H9 (cell line): ENCODE measurements around the gene C15orf40. TPM values are rescaled to one million over a fixed set of nuclear protein-coding genes. Genes with fewer than 3 reads are reported as not detected.

Experiments
- DNase-seq: peaks from one replicate; pipeline ENCODE4 v3.0.0-alpha.2; 2017
- H2AFZ ChIP-seq: one replicate; pipeline ENCODE4 v1.6.1; 2013; ENCODE audit warnings: mild to moderate bottlenecking, low read length, control low read depth, moderate library complexity
- H2AK5ac ChIP-seq: 2 replicates; pipeline ENCODE4 v1.6.1; 2013; ENCODE audit warnings: low read length, control low read depth, mixed read lengths; ENCODE audit not compliant: insufficient read length
- H2BK120ac ChIP-seq: one replicate; pipeline ENCODE4 v1.6.1; 2013; ENCODE audit warnings: low read depth, mild to moderate bottlenecking, low read length, control low read depth, inconsistent platforms; ENCODE audit not compliant: poor library complexity, severe bottlenecking
- H2BK12ac ChIP-seq: 2 replicates; pipeline ENCODE4 v1.6.1; 2013; ENCODE audit warnings: low read length, control low read depth, mixed read lengths, low read depth; ENCODE audit not compliant: insufficient read length
- H2BK15ac ChIP-seq: 2 replicates; pipeline ENCODE4 v1.6.1; 2013; ENCODE audit warnings: low read depth, low read length, control low read depth
- H2BK20ac ChIP-seq: one replicate; pipeline ENCODE4 v1.6.1; 2013; ENCODE audit warnings: low read depth, mild to moderate bottlenecking, low read length, control low read depth, inconsistent platforms; ENCODE audit not compliant: poor library complexity, severe bottlenecking
- H2BK5ac ChIP-seq: 2 replicates; pipeline ENCODE4 v1.6.1; 2013; ENCODE audit warnings: low read length, control low read depth, mixed read lengths; ENCODE audit not compliant: insufficient read length
- H3K14ac ChIP-seq: 2 replicates; pipeline ENCODE4 v1.6.1; 2013; ENCODE audit warnings: low read length, control low read depth; ENCODE audit not compliant: insufficient read depth
- H3K18ac ChIP-seq: 2 replicates; pipeline ENCODE4 v1.6.1; 2013; ENCODE audit warnings: low read depth, mild to moderate bottlenecking, mixed read lengths, low read length, control low read depth; ENCODE audit not compliant: insufficient read length
- H3K23ac ChIP-seq: 2 replicates; pipeline ENCODE4 v1.6.1; 2013; ENCODE audit warnings: low read length, control low read depth, mixed read lengths, low read depth; ENCODE audit not compliant: insufficient read length
- H3K23me2 ChIP-seq: 2 replicates; pipeline ENCODE4 v1.6.1; 2013; ENCODE audit warnings: low read depth, mild to moderate bottlenecking, mixed read lengths, low read length, control low read depth; ENCODE audit not compliant: insufficient read length, poor library complexity, severe bottlenecking
- H3K27ac ChIP-seq: 2 replicates; pipeline ENCODE4 v1.5.1; 2013; ENCODE audit warnings: low read length, control low read depth, mixed read lengths, low read depth; ENCODE audit not compliant: insufficient read length
- H3K27me3 ChIP-seq: 2 replicates; pipeline ENCODE4 v1.6.1; 2013; ENCODE audit warnings: low read length, control low read depth, inconsistent platforms; ENCODE audit not compliant: insufficient read depth
- H3K4ac ChIP-seq: 2 replicates; pipeline ENCODE4 v1.6.1; 2013; ENCODE audit warnings: low read depth, mild to moderate bottlenecking, control low read depth, inconsistent platforms, low read length, moderate library complexity
- H3K4me1 ChIP-seq: 2 replicates; pipeline ENCODE4 v1.6.1; 2013; ENCODE audit warnings: low read length, control low read depth, inconsistent platforms; ENCODE audit not compliant: insufficient read depth
- H3K4me2 ChIP-seq: 2 replicates; pipeline ENCODE4 v1.6.1; 2013; ENCODE audit warnings: low read length, control low read depth, mixed read lengths; ENCODE audit not compliant: insufficient read length, insufficient read depth
- H3K56ac ChIP-seq: 2 replicates; pipeline ENCODE4 v1.6.1; 2013; ENCODE audit warnings: low read depth, mild to moderate bottlenecking, mixed read lengths, low read length, control low read depth; ENCODE audit not compliant: insufficient read length
- H3K79me1 ChIP-seq: 2 replicates; pipeline ENCODE4 v1.6.1; 2013; ENCODE audit warnings: low read depth, mild to moderate bottlenecking, moderate library complexity, low read length, control low read depth, inconsistent platforms; ENCODE audit not compliant: insufficient read depth, poor library complexity, severe bottlenecking
- H3K79me2 ChIP-seq: 2 replicates; pipeline ENCODE4 v1.6.1; 2013; ENCODE audit warnings: low read length, control low read depth, inconsistent platforms; ENCODE audit not compliant: insufficient read depth
- H3K9ac ChIP-seq: 2 replicates; pipeline ENCODE4 v1.6.1; 2013; ENCODE audit warnings: low read length, control low read depth, mixed read lengths; ENCODE audit not compliant: insufficient read length; ENCODE audit errors: extremely low read depth
- H3K9me3 ChIP-seq: one replicate; pipeline ENCODE4 v1.6.1; 2013; ENCODE audit warnings: low read depth, low read length, inconsistent platforms; ENCODE audit not compliant: control insufficient read depth
- H3T11ph ChIP-seq: one replicate; pipeline ENCODE4 v1.6.1; 2013; ENCODE audit warnings: mild to moderate bottlenecking, low read length, control low read depth, inconsistent platforms
- H4K20me1 ChIP-seq: one replicate; pipeline ENCODE4 v1.6.1; 2013; ENCODE audit not compliant: control insufficient read depth, insufficient read length, insufficient read depth
- H4K5ac ChIP-seq: 2 replicates; pipeline ENCODE4 v1.6.1; 2013; ENCODE audit warnings: low read depth, mild to moderate bottlenecking, mixed read lengths, low read length, control low read depth; ENCODE audit not compliant: insufficient read length
- H4K8ac ChIP-seq: replicated peaks from 2 replicates; pipeline ENCODE4 v1.6.1; 2013; ENCODE audit warnings: low read length, control low read depth, mixed read lengths, low read depth; ENCODE audit not compliant: insufficient read length
- H4K91ac ChIP-seq: 2 replicates; pipeline ENCODE4 v1.6.1; 2013; ENCODE audit warnings: low read depth, mild to moderate bottlenecking, moderate library complexity, mixed read lengths, low read length, control low read depth; ENCODE audit not compliant: insufficient read length
- H3K27ac Mint-ChIP-seq, 3 experiments: 2 replicates in 2 of 3; 3 replicates in 1 of 3; pipeline ENCODE4 v1.8.0; 2020 to 2021; ENCODE audit warnings: mixed read lengths in 3 of 3, mild to moderate bottlenecking in 1 of 3, moderate library complexity in 1 of 3
- H3K27me3 Mint-ChIP-seq: 2 replicates; pipeline ENCODE4 v1.8.0; 2021; ENCODE audit warnings: low read depth, mild to moderate bottlenecking, moderate library complexity, mixed read lengths
- H3K36me3 Mint-ChIP-seq, 3 experiments: 2 replicates in 2 of 3; 3 replicates in 1 of 3; pipeline ENCODE4 v1.8.0; 2020 to 2021; ENCODE audit warnings: low read depth in 3 of 3, mixed read lengths in 3 of 3; ENCODE audit not compliant: insufficient read depth in 1 of 3
- H3K4me1 Mint-ChIP-seq, 2 experiments: 2 replicates each; pipeline ENCODE4 v1.8.0; 2020; ENCODE audit warnings: mixed read lengths in 2 of 2
- H3K4me3 Mint-ChIP-seq, 2 experiments: 2 replicates in 1 of 2; 3 replicates in 1 of 2; pipeline ENCODE4 v1.8.0; 2020 to 2021; ENCODE audit warnings: mild to moderate bottlenecking in 2 of 2, mixed read lengths in 2 of 2, moderate library complexity in 1 of 2
- H3K9me3 Mint-ChIP-seq, 2 experiments: 2 replicates in 1 of 2; 3 replicates in 1 of 2; pipeline ENCODE4 v1.8.0; 2020; ENCODE audit warnings: mild to moderate bottlenecking in 2 of 2, mixed read lengths in 2 of 2, moderate library complexity in 1 of 2
- WGBS: extraction: QIAGEN DNeasy Blood & Tissue Kit; methylation state at CpG from one replicate; pipeline ENCODE4 v1.1.7; 2013; ENCODE audit warnings: missing lambda C conversion rate, low lambda C conversion rate, mixed read lengths; ENCODE audit not compliant: insufficient read length; ENCODE audit errors: extremely low coverage; 5-methylcytosine and 5-hydroxymethylcytosine counted together
- total RNA-seq: library from RNA; stranded (reverse); gene quantifications from 2 replicates; pipeline ENCODE4 v1.2.1, GENCODE V29; 2021
- TF ChIP-seq, protein P1 (sequence below): fragments of 200-600 bp; sonication (generic); conservative IDR thresholded peaks from 3 replicates; pipeline ENCODE4 v1.8.0; 2021; ENCODE audit warnings: antibody characterized with exemption, mild to moderate bottlenecking

C15orf40 gene
- total RNA-seq, 1 experiment from 2014 or later: 11.5 TPM

DNA sequence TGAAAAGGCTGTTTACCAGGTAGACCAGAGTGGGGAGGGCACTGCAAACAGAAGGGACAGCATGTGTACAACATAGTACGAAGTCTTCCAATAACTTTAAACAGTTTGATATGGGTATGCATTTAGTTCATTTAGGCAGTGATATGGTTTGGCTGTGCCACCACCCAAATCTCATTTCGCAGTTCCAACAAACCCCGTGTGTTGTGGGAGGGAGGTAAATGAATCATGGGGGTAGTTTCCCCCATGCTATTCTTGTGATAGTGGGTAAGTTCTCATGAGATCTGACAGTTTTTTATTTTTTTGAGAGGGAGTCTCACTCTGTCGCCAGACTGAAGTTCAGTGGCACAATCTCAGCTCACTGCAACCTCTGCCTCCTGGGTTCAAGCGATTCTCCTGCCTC, 33.0 kb downstream of the C15orf40 start:
- Mint-ChIP-seq H3K27me3 (peaks cover 9% of the 10 kb centered on the region), H3K27ac (no peak overlapping the region), H3K4me1 (no peaks in the 10 kb centered on the region), H3K36me3 (no peaks in the 10 kb centered on the region), H3K9me3 (no peaks in the 10 kb centered on the region), H3K4me3 (no peak overlapping the region)
- no peaks in the 10 kb centered on the region for H3K23me2 ChIP-seq
- H3K27ac ChIP-seq: no peak overlapping the region
- TF ChIP-seq, protein P1, sequence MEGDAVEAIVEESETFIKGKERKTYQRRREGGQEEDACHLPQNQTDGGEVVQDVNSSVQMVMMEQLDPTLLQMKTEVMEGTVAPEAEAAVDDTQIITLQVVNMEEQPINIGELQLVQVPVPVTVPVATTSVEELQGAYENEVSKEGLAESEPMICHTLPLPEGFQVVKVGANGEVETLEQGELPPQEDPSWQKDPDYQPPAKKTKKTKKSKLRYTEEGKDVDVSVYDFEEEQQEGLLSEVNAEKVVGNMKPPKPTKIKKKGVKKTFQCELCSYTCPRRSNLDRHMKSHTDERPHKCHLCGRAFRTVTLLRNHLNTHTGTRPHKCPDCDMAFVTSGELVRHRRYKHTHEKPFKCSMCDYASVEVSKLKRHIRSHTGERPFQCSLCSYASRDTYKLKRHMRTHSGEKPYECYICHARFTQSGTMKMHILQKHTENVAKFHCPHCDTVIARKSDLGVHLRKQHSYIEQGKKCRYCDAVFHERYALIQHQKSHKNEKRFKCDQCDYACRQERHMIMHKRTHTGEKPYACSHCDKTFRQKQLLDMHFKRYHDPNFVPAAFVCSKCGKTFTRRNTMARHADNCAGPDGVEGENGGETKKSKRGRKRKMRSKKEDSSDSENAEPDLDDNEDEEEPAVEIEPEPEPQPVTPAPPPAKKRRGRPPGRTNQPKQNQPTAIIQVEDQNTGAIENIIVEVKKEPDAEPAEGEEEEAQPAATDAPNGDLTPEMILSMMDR: no peak
- H3K4me2 ChIP-seq: no peak overlapping the region
- H3K4ac ChIP-seq: no peak overlapping the region
- DNase-seq: no peak
- no peaks in the 10 kb centered on the region for H3K27me3 ChIP-seq
- no peak overlapping the region for H2AK5ac ChIP-seq
- no peak overlapping the region for H2BK120ac ChIP-seq
- no peaks in the 10 kb centered on the region for H4K20me1 ChIP-seq
- no peak overlapping the region for H3K23ac ChIP-seq
- no peak overlapping the region for H3K14ac ChIP-seq
- H2BK15ac ChIP-seq: no peak overlapping the region
- H3K9ac ChIP-seq: no peak overlapping the region
- no peak overlapping the region for H3K18ac ChIP-seq
- no CpG with 5 or more reads among the region's 5 CpGs for WGBS
- H3K79me2 ChIP-seq: no peaks in the 10 kb centered on the region
- no peak overlapping the region for H3K56ac ChIP-seq
- H3K79me1 ChIP-seq: no peaks in the 10 kb centered on the region
- no peak overlapping the region for H2BK5ac ChIP-seq
- H2AFZ ChIP-seq: no peak overlapping the region
- no peaks in the 10 kb centered on the region for H3K9me3 ChIP-seq
- no peak overlapping the region for H2BK20ac ChIP-seq
- no peak overlapping the region for H4K8ac ChIP-seq
- no peak overlapping the region for H3T11ph ChIP-seq
- no peak overlapping the region for H4K91ac ChIP-seq
- H4K5ac ChIP-seq: no peak overlapping the region
- H3K4me1 ChIP-seq: no peaks in the 10 kb centered on the region
- H2BK12ac ChIP-seq: no peak overlapping the region
